K562 (cell line): ENCODE measurements around the gene SYNE2. TPM values are rescaled to one million over a fixed set of nuclear protein-coding genes. Genes with fewer than 3 reads are reported as not detected.

Experiments
- ADNP ChIP-seq: fragments of 200-800 bp; sonication (Bioruptor generic); IDR thresholded peaks from 2 replicates; pipeline ENCODE4 v1.6.1; 2016; ENCODE audit warnings: missing genetic modification characterization, missing compliant biosample characterization
- CBX8 ChIP-seq: fragments of 200-600 bp; sonication (generic); IDR thresholded peaks from 2 replicates; pipeline ENCODE4 v1.6.1; 2012; ENCODE audit warnings: borderline replicate concordance, mixed run types, low read depth, mild to moderate bottlenecking, moderate library complexity, mixed read lengths, low read length, control low read depth, inconsistent platforms; ENCODE audit not compliant: poor library complexity, severe bottlenecking; ENCODE audit errors: extremely low read depth
- DPF2 ChIP-seq: fragments of 450-650 bp; IDR thresholded peaks from 2 replicates; pipeline ENCODE4 v1.6.1; 2016
- EP400 ChIP-seq: fragments of 450-650 bp; IDR thresholded peaks from 2 replicates; pipeline ENCODE4 v1.6.1; 2017; ENCODE audit warnings: antibody characterized with exemption, mild to moderate bottlenecking, moderate library complexity
- RBM22 ChIP-seq: fragments of 200-400 bp; formaldehyde crosslinking; IDR thresholded peaks from 2 replicates; pipeline ENCODE4 v1.6.1; 2018; ENCODE audit warnings: low read length, low read depth; ENCODE audit not compliant: poor library complexity, severe bottlenecking
- polyA plus RNA-seq, 8 experiments: library from polyadenylated mRNA; depleted of rRNA in 4 of 8; stranded (reverse) in 5 of 8; unstranded in 3 of 8; fragments of >200 nt; fragmentation: Nextera tagmentation in 2 of 8; fragmentation: Illumina TruSeq in 1 of 8; extraction: Ambion mirVana in 2 of 8; extraction: Trizol in 1 of 8; gene quantifications; 2 replicates each; pipeline versions ENCODE4 v1.2.1 to v1.2.3, GENCODE V29; 2011 to 2014; ENCODE audit warnings: inconsistent platforms in 1 of 8, missing spikeins in 1 of 8
- total RNA-seq, 7 experiments: library from RNA; depleted of rRNA in 6 of 7; stranded (reverse); fragments of >200 nt in 6 of 7; fragmentation: Illumina TruSeq in 2 of 7; extraction: Trizol in 2 of 7; gene quantifications; 2 replicates each; pipeline versions ENCODE4 v1.2.1 to v1.2.3, GENCODE V29; 2011 to 2021; ENCODE audit warnings: low replicate concordance in 1 of 7
- TF ChIP-seq, protein P1 (sequence below): sonication (generic); formaldehyde crosslinking; IDR thresholded peaks from 2 replicates; pipeline ENCODE4 v1.8.0; 2022; ENCODE audit warnings: mild to moderate bottlenecking, missing genetic modification reagents
- TF ChIP-seq, protein P2 (sequence below): fragments of 200-800 bp; sonication (Bioruptor generic); IDR thresholded peaks from 2 replicates; pipeline ENCODE4 v1.6.1; 2016; ENCODE audit warnings: missing genetic modification characterization, missing compliant biosample characterization
- TF ChIP-seq, protein P3 (sequence below): IDR thresholded peaks from 3 replicates; pipeline ENCODE4 v1.6.1; 2011; ENCODE audit warnings: borderline replicate concordance, mild to moderate bottlenecking; ENCODE audit not compliant: insufficient read length, insufficient read depth
- TF ChIP-seq, protein P4 (sequence below): fragments of 200-400 bp; formaldehyde crosslinking; IDR thresholded peaks from 2 replicates; pipeline ENCODE4 v1.6.1; 2017; ENCODE audit warnings: mild to moderate bottlenecking, low read depth, low read length, moderate library complexity

SYNE2 gene
- total and polyA plus RNA-seq, 9 of the 15 experiments (the other 6 are each of a cell fraction or from before 2014, with no cell fraction given): 0.06 to 0.53 (median 0.11) TPM

DNA sequence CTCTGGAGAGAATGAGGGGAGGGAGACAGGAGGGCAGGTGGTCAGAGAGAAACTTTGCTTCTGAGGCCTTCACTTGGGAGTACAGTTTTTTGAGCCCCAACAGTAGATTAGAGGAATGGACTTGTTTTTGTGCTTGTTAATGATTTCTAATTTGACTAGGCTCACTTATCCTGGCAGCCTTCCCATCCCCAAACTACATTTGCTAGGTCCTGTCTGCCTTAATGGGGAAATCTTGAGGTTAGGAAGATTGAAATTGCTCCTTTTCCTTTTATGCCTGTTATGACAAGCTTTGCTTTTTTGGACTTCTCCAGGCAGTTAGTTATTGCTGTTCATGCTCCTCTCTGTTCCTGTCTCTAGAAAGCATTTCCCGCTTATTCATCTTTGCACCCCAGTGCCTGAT, 37.7 kb downstream of the SYNE2 start (continued):
- TF ChIP-seq, protein P1, sequence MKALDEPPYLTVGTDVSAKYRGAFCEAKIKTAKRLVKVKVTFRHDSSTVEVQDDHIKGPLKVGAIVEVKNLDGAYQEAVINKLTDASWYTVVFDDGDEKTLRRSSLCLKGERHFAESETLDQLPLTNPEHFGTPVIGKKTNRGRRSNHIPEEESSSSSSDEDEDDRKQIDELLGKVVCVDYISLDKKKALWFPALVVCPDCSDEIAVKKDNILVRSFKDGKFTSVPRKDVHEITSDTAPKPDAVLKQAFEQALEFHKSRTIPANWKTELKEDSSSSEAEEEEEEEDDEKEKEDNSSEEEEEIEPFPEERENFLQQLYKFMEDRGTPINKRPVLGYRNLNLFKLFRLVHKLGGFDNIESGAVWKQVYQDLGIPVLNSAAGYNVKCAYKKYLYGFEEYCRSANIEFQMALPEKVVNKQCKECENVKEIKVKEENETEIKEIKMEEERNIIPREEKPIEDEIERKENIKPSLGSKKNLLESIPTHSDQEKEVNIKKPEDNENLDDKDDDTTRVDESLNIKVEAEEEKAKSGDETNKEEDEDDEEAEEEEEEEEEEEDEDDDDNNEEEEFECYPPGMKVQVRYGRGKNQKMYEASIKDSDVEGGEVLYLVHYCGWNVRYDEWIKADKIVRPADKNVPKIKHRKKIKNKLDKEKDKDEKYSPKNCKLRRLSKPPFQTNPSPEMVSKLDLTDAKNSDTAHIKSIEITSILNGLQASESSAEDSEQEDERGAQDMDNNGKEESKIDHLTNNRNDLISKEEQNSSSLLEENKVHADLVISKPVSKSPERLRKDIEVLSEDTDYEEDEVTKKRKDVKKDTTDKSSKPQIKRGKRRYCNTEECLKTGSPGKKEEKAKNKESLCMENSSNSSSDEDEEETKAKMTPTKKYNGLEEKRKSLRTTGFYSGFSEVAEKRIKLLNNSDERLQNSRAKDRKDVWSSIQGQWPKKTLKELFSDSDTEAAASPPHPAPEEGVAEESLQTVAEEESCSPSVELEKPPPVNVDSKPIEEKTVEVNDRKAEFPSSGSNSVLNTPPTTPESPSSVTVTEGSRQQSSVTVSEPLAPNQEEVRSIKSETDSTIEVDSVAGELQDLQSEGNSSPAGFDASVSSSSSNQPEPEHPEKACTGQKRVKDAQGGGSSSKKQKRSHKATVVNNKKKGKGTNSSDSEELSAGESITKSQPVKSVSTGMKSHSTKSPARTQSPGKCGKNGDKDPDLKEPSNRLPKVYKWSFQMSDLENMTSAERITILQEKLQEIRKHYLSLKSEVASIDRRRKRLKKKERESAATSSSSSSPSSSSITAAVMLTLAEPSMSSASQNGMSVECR (CRISPR knock-in tag): no peak
- TF ChIP-seq CBX8 (no peak), RBM22 (no peak), EP400 (no peak), DPF2 (no peak), ADNP (tag) (no peak)
- TF ChIP-seq, protein P2, sequence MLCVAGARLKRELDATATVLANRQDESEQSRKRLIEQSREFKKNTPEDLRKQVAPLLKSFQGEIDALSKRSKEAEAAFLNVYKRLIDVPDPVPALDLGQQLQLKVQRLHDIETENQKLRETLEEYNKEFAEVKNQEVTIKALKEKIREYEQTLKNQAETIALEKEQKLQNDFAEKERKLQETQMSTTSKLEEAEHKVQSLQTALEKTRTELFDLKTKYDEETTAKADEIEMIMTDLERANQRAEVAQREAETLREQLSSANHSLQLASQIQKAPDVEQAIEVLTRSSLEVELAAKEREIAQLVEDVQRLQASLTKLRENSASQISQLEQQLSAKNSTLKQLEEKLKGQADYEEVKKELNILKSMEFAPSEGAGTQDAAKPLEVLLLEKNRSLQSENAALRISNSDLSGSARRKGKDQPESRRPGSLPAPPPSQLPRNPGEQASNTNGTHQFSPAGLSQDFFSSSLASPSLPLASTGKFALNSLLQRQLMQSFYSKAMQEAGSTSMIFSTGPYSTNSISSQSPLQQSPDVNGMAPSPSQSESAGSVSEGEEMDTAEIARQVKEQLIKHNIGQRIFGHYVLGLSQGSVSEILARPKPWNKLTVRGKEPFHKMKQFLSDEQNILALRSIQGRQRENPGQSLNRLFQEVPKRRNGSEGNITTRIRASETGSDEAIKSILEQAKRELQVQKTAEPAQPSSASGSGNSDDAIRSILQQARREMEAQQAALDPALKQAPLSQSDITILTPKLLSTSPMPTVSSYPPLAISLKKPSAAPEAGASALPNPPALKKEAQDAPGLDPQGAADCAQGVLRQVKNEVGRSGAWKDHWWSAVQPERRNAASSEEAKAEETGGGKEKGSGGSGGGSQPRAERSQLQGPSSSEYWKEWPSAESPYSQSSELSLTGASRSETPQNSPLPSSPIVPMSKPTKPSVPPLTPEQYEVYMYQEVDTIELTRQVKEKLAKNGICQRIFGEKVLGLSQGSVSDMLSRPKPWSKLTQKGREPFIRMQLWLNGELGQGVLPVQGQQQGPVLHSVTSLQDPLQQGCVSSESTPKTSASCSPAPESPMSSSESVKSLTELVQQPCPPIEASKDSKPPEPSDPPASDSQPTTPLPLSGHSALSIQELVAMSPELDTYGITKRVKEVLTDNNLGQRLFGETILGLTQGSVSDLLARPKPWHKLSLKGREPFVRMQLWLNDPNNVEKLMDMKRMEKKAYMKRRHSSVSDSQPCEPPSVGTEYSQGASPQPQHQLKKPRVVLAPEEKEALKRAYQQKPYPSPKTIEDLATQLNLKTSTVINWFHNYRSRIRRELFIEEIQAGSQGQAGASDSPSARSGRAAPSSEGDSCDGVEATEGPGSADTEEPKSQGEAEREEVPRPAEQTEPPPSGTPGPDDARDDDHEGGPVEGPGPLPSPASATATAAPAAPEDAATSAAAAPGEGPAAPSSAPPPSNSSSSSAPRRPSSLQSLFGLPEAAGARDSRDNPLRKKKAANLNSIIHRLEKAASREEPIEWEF (CRISPR knock-in tag): no peak
- TF ChIP-seq, protein P3, sequence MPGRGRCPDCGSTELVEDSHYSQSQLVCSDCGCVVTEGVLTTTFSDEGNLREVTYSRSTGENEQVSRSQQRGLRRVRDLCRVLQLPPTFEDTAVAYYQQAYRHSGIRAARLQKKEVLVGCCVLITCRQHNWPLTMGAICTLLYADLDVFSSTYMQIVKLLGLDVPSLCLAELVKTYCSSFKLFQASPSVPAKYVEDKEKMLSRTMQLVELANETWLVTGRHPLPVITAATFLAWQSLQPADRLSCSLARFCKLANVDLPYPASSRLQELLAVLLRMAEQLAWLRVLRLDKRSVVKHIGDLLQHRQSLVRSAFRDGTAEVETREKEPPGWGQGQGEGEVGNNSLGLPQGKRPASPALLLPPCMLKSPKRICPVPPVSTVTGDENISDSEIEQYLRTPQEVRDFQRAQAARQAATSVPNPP: no peak
- TF ChIP-seq, protein P4, sequence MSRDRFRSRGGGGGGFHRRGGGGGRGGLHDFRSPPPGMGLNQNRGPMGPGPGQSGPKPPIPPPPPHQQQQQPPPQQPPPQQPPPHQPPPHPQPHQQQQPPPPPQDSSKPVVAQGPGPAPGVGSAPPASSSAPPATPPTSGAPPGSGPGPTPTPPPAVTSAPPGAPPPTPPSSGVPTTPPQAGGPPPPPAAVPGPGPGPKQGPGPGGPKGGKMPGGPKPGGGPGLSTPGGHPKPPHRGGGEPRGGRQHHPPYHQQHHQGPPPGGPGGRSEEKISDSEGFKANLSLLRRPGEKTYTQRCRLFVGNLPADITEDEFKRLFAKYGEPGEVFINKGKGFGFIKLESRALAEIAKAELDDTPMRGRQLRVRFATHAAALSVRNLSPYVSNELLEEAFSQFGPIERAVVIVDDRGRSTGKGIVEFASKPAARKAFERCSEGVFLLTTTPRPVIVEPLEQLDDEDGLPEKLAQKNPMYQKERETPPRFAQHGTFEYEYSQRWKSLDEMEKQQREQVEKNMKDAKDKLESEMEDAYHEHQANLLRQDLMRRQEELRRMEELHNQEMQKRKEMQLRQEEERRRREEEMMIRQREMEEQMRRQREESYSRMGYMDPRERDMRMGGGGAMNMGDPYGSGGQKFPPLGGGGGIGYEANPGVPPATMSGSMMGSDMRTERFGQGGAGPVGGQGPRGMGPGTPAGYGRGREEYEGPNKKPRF: no peak
